Measurements from ENCODE around the gene FSIP1. TPM values are rescaled to one million over a fixed set of nuclear protein-coding genes. Genes with fewer than 3 reads are reported as not detected.
A peak's percentile ranks its signal among the peaks of the same experiment; 100 is the strongest.

The FSIP1 gene
- total RNA-seq, 4 donors from 2014 or later = 1.9 to 8.6 (median 5.6) TPM; not detected in 1

DNA sequence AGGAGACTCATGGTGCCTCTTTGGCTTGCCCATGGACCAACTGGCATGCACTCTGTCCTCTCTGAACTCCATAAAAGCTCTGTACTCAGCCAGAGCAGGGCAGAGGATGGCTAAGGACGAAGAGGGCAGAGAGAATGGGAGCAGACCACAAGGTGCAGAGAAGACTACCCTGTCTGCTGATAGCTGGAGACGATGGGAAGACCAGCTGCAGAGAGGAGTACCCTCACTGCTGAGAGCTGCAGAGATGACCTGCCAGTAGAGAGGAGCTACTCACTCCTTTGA, 136.7 kb downstream of the FSIP1 start:
- H3K27ac ChIP-seq = no peak overlapping the region
- H3K9me3 ChIP-seq = no peaks in the 10 kb centered on the region
- DNase-seq = no peak
- H3K27me3 ChIP-seq = no peaks in the 10 kb centered on the region
- intact Hi-C loops (cut with DNase I; ENCODE audit: low total_unique reads) = loop anchor here (2.0 kb wide), 1 partner anchor 51 kb away; no protein-coding TSS in a partner anchor
- no peaks in the 10 kb centered on the region for H3K36me3 ChIP-seq
- no peak overlapping the region for H3K4me3 ChIP-seq
- 93% methylated on average over 2 of the region's 2 CpGs; no CpG with 5 or more reads in 1 of the 2 donors for WGBS, 2 donors (ENCODE audit: low coverage in 1 of 2)
- peaks cover 13 to 45% (median 25%) of the 10 kb centered on the region in 4 donors for H3K4me1 ChIP-seq
- TF ChIP-seq POLR2A (IDR thresholded peaks at IDR 0.05) (no peak), EP300 (IDR thresholded peaks at IDR 0.05; ENCODE audit: low read depth) (no peak), POLR2AphosphoS5 (IDR thresholded peaks at IDR 0.05) (no peak)
- TF ChIP-seq, protein P1, sequence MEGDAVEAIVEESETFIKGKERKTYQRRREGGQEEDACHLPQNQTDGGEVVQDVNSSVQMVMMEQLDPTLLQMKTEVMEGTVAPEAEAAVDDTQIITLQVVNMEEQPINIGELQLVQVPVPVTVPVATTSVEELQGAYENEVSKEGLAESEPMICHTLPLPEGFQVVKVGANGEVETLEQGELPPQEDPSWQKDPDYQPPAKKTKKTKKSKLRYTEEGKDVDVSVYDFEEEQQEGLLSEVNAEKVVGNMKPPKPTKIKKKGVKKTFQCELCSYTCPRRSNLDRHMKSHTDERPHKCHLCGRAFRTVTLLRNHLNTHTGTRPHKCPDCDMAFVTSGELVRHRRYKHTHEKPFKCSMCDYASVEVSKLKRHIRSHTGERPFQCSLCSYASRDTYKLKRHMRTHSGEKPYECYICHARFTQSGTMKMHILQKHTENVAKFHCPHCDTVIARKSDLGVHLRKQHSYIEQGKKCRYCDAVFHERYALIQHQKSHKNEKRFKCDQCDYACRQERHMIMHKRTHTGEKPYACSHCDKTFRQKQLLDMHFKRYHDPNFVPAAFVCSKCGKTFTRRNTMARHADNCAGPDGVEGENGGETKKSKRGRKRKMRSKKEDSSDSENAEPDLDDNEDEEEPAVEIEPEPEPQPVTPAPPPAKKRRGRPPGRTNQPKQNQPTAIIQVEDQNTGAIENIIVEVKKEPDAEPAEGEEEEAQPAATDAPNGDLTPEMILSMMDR (IDR thresholded peaks at IDR 0.05) = no peak
- in situ Hi-C loops (cut with MboI; ENCODE audit: low pct_ligation_motif_present in 1 of 4, low pct_unique_long_range_greater_than_20kb in 1 of 4, low sequenced_read_pairs in 3 of 4) = no loop called here

DNA sequence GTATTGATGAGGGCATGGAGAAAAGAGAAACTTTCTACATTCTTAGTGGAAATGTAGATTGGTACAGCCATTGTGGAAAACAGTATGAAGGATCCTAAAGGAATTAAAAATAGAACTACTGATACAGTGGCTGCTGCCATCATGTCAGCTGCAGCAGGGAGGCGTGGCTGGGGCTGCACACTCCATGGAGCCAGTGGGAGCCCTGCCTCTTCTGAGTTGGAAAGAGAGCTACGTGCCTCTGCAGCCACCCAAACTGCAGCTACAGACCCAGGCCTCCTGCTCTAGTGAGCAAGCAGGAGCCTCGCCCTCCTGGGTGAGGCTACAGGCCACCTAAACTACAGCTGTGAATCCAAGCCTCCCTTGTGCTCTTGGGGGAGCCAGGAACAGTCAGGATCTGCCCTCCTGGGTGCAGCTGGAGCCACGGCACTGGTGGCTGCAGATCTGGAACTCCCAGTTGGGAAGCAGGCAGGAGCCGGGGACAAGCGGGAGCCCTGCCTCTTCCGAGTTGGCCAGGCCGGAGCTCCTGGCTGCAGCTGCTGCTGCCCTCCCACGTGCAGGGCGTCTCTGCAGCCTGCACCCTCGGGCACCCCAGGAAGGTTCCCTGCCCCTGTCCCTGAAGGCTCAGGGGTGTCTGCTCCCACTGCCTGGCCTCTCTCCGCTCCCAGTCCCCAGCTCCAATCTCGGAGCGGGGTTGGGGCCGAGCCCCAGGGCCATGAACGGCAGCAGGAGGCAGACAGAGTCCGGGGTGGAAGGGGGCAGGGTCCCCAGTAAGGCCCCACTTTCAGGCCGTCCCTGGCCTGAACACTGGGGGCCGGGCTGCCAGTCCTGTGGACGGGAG, 137.3 kb downstream of the FSIP1 start:
- TF ChIP-seq, protein P1 (IDR thresholded peaks at IDR 0.05) = no peak
- TF ChIP-seq POLR2AphosphoS5 (IDR thresholded peaks at IDR 0.05) (no peak), POLR2A (IDR thresholded peaks at IDR 0.05) (no peak), EP300 (IDR thresholded peaks at IDR 0.05; ENCODE audit: low read depth) (no peak)
- H3K4me3 ChIP-seq = no peak overlapping the region
- H3K9me3 ChIP-seq = no peaks in the 10 kb centered on the region
- 27 to 91% methylated on average over 2 to 17 of the region's 20 CpGs for WGBS, 2 donors (ENCODE audit: low coverage in 1 of 2)
- no peak overlapping the region for H3K27ac ChIP-seq
- no peaks in the 10 kb centered on the region for H3K27me3 ChIP-seq
- no peak for DNase-seq
- in situ Hi-C loops (cut with MboI; ENCODE audit: low pct_ligation_motif_present in 1 of 4, low pct_unique_long_range_greater_than_20kb in 1 of 4, low sequenced_read_pairs in 3 of 4) (no loop called here), intact Hi-C loops (cut with DNase I; ENCODE audit: low total_unique reads) (no loop called here)
- H3K4me1 ChIP-seq = peaks cover 13 to 51% (median 28%) of the 10 kb centered on the region in 4 donors
- H3K36me3 ChIP-seq = no peaks in the 10 kb centered on the region

DNA sequence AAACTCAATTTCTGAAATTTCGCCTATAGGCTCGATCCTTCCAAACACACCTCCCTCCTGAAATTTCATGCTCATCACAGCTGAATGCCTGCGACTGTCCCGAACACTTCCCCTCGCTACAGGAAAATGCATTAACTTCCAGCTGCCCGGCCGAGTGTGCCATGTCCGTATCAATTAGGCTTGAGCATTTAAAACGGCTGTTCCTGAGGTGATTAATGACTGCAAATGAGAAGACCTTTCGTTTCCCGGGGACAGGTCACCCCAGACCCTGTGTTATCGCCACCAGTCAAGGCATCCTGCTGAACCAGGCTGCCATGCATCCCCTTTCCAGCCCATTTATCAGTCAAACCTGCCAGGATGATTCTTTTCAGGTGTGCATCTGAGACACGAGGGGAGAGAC, 138.5 kb downstream of the FSIP1 start:
- Histone ChIP-seq H3K27ac (peak overlapping the region in 1 of 4 donors; percentile 81), H3K4me3 (no peak overlapping the region), H3K4me1 (peaks cover 13 to 63% (median 35%) of the 10 kb centered on the region in 4 donors), H3K36me3 (no peaks in the 10 kb centered on the region), H3K9me3 (no peaks in the 10 kb centered on the region), H3K27me3 (no peaks in the 10 kb centered on the region)
- in situ Hi-C loops (cut with MboI; ENCODE audit: low pct_ligation_motif_present in 1 of 4, low pct_unique_long_range_greater_than_20kb in 1 of 4, low sequenced_read_pairs in 3 of 4) = no loop called here
- DNase-seq = no peak
- intact Hi-C loops (cut with DNase I; ENCODE audit: low total_unique reads) = no loop called here
- TF ChIP-seq, protein P1 (IDR thresholded peaks at IDR 0.05) = no peak
- no peak for TF ChIP-seq POLR2A (IDR thresholded peaks at IDR 0.05)
- no peak for TF ChIP-seq POLR2AphosphoS5 (IDR thresholded peaks at IDR 0.05)
- TF ChIP-seq EP300 (IDR thresholded peaks at IDR 0.05; ENCODE audit: low read depth) = no peak
- WGBS, 2 donors (ENCODE audit: low coverage in 1 of 2) = 88 to 100% methylated on average over 9 to 13 of the region's 13 CpGs

DNA sequence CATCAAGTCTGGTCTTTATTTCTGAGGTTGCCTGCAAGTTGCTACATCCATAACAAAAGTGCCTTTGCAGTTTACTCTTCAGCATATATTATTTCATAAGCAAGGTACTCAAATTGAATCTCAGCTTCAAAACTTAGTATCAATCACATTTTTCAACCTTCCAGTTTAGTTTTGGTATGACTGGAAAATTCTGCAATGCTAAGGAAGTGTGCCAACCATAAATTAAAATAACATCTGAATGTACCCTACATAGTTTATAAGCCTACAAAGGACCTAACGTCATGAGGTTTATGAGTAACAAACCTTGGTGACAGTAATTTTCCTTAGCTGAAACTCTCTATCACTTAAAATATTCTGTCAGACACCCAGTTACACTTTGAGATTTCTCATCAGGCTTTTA, 138.9 kb downstream of the FSIP1 start:
- intact Hi-C loops (cut with DNase I; ENCODE audit: low total_unique reads) = no loop called here
- in situ Hi-C loops (cut with MboI; ENCODE audit: low pct_ligation_motif_present in 1 of 4, low pct_unique_long_range_greater_than_20kb in 1 of 4, low sequenced_read_pairs in 3 of 4) = no loop called here
- WGBS, 2 donors (ENCODE audit: low coverage in 1 of 2) = 42% methylated on average over 1 of the region's 1 CpG

More for the DNA sequence above, 138.9 kb downstream of the FSIP1 start:
- Histone ChIP-seq H3K27ac (peak overlapping the region in 2 of 4 donors; percentile 4 to 81), H3K4me1 (peaks cover 13 to 67% (median 37%) of the 10 kb centered on the region in 4 donors), H3K36me3 (no peaks in the 10 kb centered on the region), H3K9me3 (no peaks in the 10 kb centered on the region), H3K4me3 (no peak overlapping the region), H3K27me3 (no peaks in the 10 kb centered on the region)
- no peak for DNase-seq
- TF ChIP-seq POLR2AphosphoS5 (IDR thresholded peaks at IDR 0.05) = no peak
- TF ChIP-seq EP300 (IDR thresholded peaks at IDR 0.05; ENCODE audit: low read depth) = no peak
- TF ChIP-seq, protein P1 (IDR thresholded peaks at IDR 0.05) = no peak
- TF ChIP-seq POLR2A (IDR thresholded peaks at IDR 0.05) = no peak
